ENCODE data around the gene MICB. TPM values are rescaled to one million over a fixed set of nuclear protein-coding genes. Genes with fewer than 3 reads are reported as not detected.

Gene MICB
- total RNA-seq, 2 experiments from 2014 or later = 54.2 to 55.7 TPM

DNA sequence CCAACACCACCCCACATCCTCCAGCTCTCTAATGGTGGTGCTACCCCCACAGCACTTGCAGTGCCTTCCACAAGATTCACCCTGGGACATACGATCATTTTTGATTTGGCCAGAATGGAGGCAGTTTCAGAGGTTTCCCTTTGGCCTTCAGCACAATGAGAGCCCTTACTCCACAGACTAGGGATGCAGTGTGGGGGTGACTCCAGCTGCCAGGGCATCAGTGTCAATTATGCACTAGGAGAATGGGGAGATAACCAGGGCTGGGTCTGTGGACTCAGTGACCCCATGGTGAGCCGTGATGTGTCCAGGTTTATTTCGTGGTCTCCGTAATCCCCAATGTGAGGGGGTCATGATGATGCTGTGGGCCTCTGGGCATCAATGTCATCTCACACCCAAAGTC is 31.5 kb upstream of the MICB start:
- CTCF ChIA-PET = no interaction called here
- POLR2A ChIA-PET = no interaction called here
- peaks cover 86% of the 10 kb centered on the region for H3K4me1 Mint-ChIP-seq
- DNase-seq = peak; percentile 5
- peaks cover 51% of the 10 kb centered on the region for H3K36me3 Mint-ChIP-seq (ENCODE audit: low read depth)
- no peak overlapping the region for H3K4me3 Mint-ChIP-seq
- H3K9me3 Mint-ChIP-seq = no peaks in the 10 kb centered on the region
- H3K27me3 Mint-ChIP-seq = no peaks in the 10 kb centered on the region
- H3K27ac Mint-ChIP-seq = no peak overlapping the region

DNA sequence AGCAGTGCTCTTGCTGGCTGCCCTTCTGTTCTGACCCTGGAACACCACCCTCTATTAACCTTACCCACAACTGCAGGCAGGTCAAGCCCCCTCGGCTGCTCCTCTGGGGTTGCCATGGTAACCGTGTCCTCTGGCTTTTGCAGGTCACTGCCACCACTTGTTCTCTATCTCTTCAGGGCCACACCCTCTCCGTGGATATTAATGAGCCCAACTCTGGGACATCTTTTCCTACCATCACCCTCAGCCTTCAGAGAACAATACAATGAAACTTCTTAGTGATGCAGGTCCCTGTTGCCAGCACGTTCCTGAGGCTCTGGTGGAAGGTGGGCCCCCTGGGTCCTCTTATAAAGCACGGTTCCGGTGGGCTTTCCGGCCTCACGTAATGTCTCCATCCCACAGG is 30.8 kb upstream of the MICB start:
- H3K9me3 Mint-ChIP-seq = no peaks in the 10 kb centered on the region
- DNase-seq = peak; percentile 5
- ChIA-PET POLR2A (no interaction called here), CTCF (no interaction called here)
- no peak overlapping the region for H3K27ac Mint-ChIP-seq
- H3K27me3 Mint-ChIP-seq = no peaks in the 10 kb centered on the region
- H3K36me3 Mint-ChIP-seq (ENCODE audit: low read depth) = peaks cover 54% of the 10 kb centered on the region
- H3K4me3 Mint-ChIP-seq = no peak overlapping the region
- H3K4me1 Mint-ChIP-seq = peaks cover 87% of the 10 kb centered on the region

DNA sequence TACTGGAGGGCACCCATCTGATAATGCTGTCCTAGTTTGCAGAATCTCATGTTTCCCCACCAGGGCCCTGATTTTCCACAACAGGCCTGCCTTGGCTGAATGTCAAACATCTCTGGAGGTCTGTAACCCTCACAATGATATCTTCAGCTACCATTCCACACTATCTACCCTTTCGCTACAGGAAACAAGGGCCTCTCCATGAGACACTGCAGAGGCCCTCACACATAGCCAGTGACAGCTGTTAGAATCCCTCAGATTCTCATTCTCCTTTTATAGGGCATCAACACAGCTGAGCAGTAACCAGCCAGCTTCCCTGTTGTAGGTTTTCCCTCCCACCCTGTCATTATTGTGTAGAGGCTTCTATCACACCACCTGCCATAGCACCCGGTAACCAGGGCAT is 29.6 kb upstream of the MICB start:
- Mint-ChIP-seq H3K27me3 (no peaks in the 10 kb centered on the region), H3K4me1 (peaks cover 76% of the 10 kb centered on the region), H3K27ac (no peak overlapping the region), H3K4me3 (no peak overlapping the region), H3K36me3 (ENCODE audit: low read depth) (peaks cover 50% of the 10 kb centered on the region), H3K9me3 (no peaks in the 10 kb centered on the region)
- ChIA-PET CTCF (no interaction called here), POLR2A (no interaction called here)
- DNase-seq = peak; percentile 4

DNA sequence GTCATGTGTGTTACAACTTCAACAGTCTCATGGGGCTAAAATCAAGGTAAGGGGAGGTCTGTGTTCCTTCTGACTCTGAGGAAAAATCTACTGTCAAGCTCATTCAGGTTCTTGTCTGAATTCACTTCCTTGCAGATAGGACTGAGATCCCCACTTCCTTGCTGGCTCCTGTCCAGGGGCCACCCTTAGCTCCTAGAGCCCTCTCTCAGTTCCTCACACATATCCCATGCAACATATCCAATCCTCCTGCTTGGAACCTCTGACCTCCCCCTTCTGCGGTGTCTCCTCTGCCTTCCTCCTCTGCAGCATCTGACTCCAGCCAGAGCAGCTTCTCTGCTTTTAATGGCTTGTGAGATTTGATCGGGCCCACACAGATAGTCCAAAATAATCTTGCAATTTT is 27.1 kb upstream of the MICB start:
- Mint-ChIP-seq H3K27ac (no peak overlapping the region), H3K27me3 (no peaks in the 10 kb centered on the region), H3K9me3 (no peaks in the 10 kb centered on the region), H3K4me1 (peaks cover 64% of the 10 kb centered on the region), H3K36me3 (ENCODE audit: low read depth) (peaks cover 32% of the 10 kb centered on the region), H3K4me3 (no peak overlapping the region)
- POLR2A ChIA-PET = interaction anchor here (1.3 kb wide), 1 partner anchor 24 kb away, joined by 6 read pairs; no protein-coding TSS in a partner anchor
- CTCF ChIA-PET = interaction anchor here (0.5 to 2.0 kb wide), 2 partner anchors 28 to 257 kb away, joined by 3 to 6 read pairs; no protein-coding TSS in a partner anchor
- peak; percentile 5 for DNase-seq

GRCh38 chr6:31471711-31472110 is 26.2 kb upstream of the MICB start:
- Mint-ChIP-seq H3K36me3 (ENCODE audit: low read depth) (peaks cover 23% of the 10 kb centered on the region), H3K27ac (no peak overlapping the region), H3K4me1 (peaks cover 55% of the 10 kb centered on the region), H3K27me3 (no peaks in the 10 kb centered on the region), H3K9me3 (no peaks in the 10 kb centered on the region), H3K4me3 (no peak overlapping the region)
- peak; percentile 3 for DNase-seq
- ChIA-PET POLR2A (no interaction called here), CTCF (interaction anchor here (0.8 kb wide), 1 partner anchor 72 kb away, joined by 5 read pairs; no protein-coding TSS in a partner anchor)

DNA sequence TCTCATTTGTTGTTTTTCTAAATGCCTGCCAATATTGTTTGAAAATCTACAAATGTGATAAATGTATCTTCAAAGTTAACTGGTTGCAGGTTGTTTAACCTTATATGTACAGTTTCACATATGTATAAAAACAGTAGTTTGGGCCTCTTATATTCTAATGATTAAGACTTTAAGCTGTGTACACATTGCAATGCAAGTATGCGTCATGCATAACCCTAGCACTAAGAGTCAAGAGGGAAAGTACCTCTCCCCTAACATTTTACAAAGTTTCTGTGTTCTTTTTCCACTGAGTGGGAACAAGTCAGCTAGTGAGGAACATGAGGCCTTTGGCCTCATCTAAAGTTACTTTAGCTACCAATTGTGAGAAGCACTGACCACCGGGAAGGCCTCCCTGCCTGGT is 25.7 kb upstream of the MICB start:
- ChIA-PET CTCF (interaction anchor here (0.8 kb wide), 1 partner anchor 73 kb away, joined by 5 read pairs; no protein-coding TSS in a partner anchor), POLR2A (no interaction called here)
- no peak overlapping the region for H3K4me3 Mint-ChIP-seq
- peaks cover 49% of the 10 kb centered on the region for H3K4me1 Mint-ChIP-seq
- H3K36me3 Mint-ChIP-seq (ENCODE audit: low read depth) = peaks cover 18% of the 10 kb centered on the region
- H3K27me3 Mint-ChIP-seq = no peaks in the 10 kb centered on the region
- no peaks in the 10 kb centered on the region for H3K9me3 Mint-ChIP-seq
- H3K27ac Mint-ChIP-seq = no peak overlapping the region
- DNase-seq = no peak

DNA sequence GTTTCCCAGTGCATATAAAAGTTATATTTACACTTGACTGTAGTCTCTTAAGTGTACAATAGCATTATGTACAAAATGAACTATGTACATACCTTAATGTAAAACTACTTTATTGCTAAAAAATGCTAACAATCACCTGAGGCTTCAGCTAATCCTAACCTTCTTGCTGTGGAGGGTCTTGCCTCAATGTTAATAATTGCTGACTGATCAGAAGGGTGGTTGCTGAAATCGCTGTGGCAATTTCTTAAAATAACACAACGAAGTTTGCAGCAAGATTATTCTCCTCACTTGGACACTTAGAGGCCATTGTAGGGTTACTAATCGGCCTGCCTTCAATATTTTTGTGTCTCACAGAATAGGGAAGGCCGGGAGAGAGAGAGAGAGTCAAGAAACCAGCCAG is 24.7 kb upstream of the MICB start:
- Mint-ChIP-seq H3K4me3 (no peak overlapping the region), H3K9me3 (no peaks in the 10 kb centered on the region), H3K4me1 (peaks cover 40% of the 10 kb centered on the region), H3K27me3 (no peaks in the 10 kb centered on the region), H3K36me3 (ENCODE audit: low read depth) (peaks cover 13% of the 10 kb centered on the region), H3K27ac (no peak overlapping the region)
- POLR2A ChIA-PET = no interaction called here
- DNase-seq = peak; percentile 3
- CTCF ChIA-PET = no interaction called here

DNA sequence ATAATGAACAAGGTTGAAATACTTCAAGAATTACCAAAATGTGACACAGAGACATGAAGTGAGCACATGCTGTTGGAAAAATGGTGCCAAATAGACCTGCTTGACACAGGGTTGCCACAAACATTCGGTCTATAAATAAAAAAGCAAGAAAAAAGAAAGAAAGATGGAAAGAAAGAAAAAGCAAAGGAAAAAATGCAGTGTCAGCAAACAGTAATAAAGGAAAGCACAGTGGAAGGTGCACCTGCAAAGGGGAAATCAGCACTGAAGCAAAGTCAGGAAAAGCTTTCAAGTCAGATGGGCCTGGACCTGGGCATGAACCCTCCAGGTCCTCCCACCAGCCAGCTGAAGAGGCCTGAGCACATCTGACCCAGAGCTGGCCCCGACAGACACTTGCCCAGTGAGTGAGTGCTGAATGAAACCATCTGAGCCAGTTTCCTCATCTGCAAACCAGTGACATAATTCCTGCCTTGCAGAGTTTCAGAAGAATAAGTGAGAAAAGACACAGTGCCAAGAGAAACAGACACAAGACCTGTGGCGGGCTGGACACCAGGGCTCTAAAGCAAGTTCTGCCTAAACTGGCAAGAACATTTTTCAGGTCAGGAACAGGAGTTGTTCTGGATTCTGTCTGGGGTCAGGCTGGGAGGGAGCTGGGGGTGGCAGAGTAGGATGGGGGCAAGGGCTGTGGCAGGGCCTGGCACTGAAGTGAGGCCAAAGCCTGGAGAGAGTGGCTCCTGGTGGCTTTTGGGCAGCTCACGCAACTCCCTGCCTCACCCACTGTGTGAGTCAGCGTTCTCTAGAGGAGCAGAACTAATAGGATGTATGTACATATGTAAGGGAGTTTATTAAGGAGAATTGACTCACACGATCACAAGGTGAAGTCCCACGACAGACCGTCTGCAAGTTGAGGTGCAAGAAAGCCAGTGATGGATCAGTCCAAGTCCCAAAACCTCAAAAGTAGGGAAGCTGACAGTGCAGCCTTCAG is 23.9 kb upstream of the MICB start:
- no peak overlapping the region for H3K4me3 Mint-ChIP-seq
- no peaks in the 10 kb centered on the region for H3K9me3 Mint-ChIP-seq
- no peaks in the 10 kb centered on the region for H3K27me3 Mint-ChIP-seq
- ChIA-PET POLR2A (no interaction called here), CTCF (no interaction called here)
- peaks cover 34% of the 10 kb centered on the region for H3K4me1 Mint-ChIP-seq
- DNase-seq = peak; percentile 4
- peaks cover 13% of the 10 kb centered on the region for H3K36me3 Mint-ChIP-seq (ENCODE audit: low read depth)
- H3K27ac Mint-ChIP-seq = no peak overlapping the region

GRCh38 chr6:31474871-31475286 is 23.1 kb upstream of the MICB start:
- ChIA-PET POLR2A (no interaction called here), CTCF (no interaction called here)
- H3K9me3 Mint-ChIP-seq = no peaks in the 10 kb centered on the region
- H3K27me3 Mint-ChIP-seq = no peaks in the 10 kb centered on the region
- H3K4me3 Mint-ChIP-seq = no peak overlapping the region
- H3K27ac Mint-ChIP-seq = no peak overlapping the region
- peaks cover 27% of the 10 kb centered on the region for H3K4me1 Mint-ChIP-seq
- peak; percentile 22 for DNase-seq
- peaks cover 13% of the 10 kb centered on the region for H3K36me3 Mint-ChIP-seq (ENCODE audit: low read depth)

DNA sequence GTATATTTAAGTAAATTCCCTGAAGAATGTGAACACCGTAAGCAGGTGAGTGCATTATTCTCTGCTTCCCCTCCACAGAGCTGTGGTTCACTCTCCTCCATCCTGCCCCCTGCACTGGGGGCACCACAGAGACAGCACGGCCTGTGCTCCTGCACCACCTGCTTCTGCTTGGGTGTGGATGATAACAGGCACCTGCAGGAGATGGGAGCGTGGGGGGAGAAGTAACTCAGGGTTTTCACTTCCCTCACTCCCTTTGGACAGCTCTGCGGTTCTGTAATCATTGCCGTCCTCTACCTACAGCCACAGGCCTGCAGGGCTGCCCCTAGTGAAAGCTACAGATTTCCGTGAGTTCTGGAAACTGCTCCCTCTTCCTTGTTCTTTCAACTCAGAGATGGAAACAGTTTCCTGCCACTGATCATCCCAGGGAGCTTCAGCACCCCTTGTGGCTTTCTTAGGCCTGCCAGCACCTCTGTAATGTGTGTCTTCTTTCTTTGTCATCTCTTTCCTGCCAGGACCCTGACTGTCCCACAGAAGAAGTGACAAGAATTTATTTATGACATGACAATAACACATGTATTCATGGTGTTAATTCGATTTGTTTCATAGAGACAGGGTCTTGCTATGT is 21.3 kb upstream of the MICB start:
- peak; percentile 5 for DNase-seq
- H3K4me3 Mint-ChIP-seq = no peak overlapping the region
- H3K27ac Mint-ChIP-seq = no peak overlapping the region
- POLR2A ChIA-PET = no interaction called here
- CTCF ChIA-PET = no interaction called here
- peaks cover 4% of the 10 kb centered on the region for H3K36me3 Mint-ChIP-seq (ENCODE audit: low read depth)
- H3K9me3 Mint-ChIP-seq = no peaks in the 10 kb centered on the region
- H3K27me3 Mint-ChIP-seq = no peaks in the 10 kb centered on the region
- peaks cover 12% of the 10 kb centered on the region for H3K4me1 Mint-ChIP-seq

GRCh38 chr6:31477521-31477920 is 20.4 kb upstream of the MICB start:
- no peak overlapping the region for H3K27ac Mint-ChIP-seq
- H3K36me3 Mint-ChIP-seq (ENCODE audit: low read depth) = peaks cover 3% of the 10 kb centered on the region
- ChIA-PET CTCF (no interaction called here), POLR2A (no interaction called here)
- no peak overlapping the region for H3K4me3 Mint-ChIP-seq
- H3K27me3 Mint-ChIP-seq = no peaks in the 10 kb centered on the region
- DNase-seq = peak; percentile 0
- H3K4me1 Mint-ChIP-seq = peaks cover 8% of the 10 kb centered on the region
- no peaks in the 10 kb centered on the region for H3K9me3 Mint-ChIP-seq

- peaks cover 8% of the 10 kb centered on the region for H3K4me1 Mint-ChIP-seq
- no peaks in the 10 kb centered on the region for H3K9me3 Mint-ChIP-seq
- H3K4me3 Mint-ChIP-seq = no peak overlapping the region
- no peak overlapping the region for H3K27ac Mint-ChIP-seq
- no peaks in the 10 kb centered on the region for H3K27me3 Mint-ChIP-seq
- CTCF ChIA-PET = interaction anchor here (0.7 to 1.0 kb wide), 3 partner anchors 9 to 75 kb away, joined by 3 to 4 read pairs (median 3); no protein-coding TSS in a partner anchor
- H3K36me3 Mint-ChIP-seq (ENCODE audit: low read depth) = peaks cover 2% of the 10 kb centered on the region
- DNase-seq = peak; percentile 4
- POLR2A ChIA-PET = no interaction called here
Measured at GRCh38 chr6:31478186-31478950, 19.6 kb upstream of the MICB start.
